Thyroid gland (tissue), 4 donors: ENCODE measurements around the gene CFAP410. TPM values are rescaled to one million over a fixed set of nuclear protein-coding genes. Genes with fewer than 3 reads are reported as not detected.

ENCODE experiments used
- DNase-seq, 2 donors: peaks; one replicate each; pipeline ENCODE4 v3.0.0-alpha.2; 2019
- H3K27ac ChIP-seq, 3 donors: fragments of 200-600 bp; sonication (generic); 1 replicate in 2 of 3; 2 replicates in 1 of 3; pipeline ENCODE4 v1.5.1; 2016 to 2019; ENCODE audit warnings: mild to moderate bottlenecking in 1 of 3, moderate library complexity in 1 of 3
- H3K27me3 ChIP-seq: fragments of 200-600 bp; sonication (generic); one replicate; pipeline ENCODE4 v1.5.1; 2019
- H3K36me3 ChIP-seq, 2 donors: fragments of 200-600 bp; sonication (generic); one replicate each; pipeline ENCODE4 v1.5.1; 2016 to 2019
- H3K4me1 ChIP-seq, 2 donors: fragments of 200-600 bp; sonication (generic); one replicate each; pipeline ENCODE4 v1.5.1; 2017 to 2019
- H3K4me3 ChIP-seq, 3 donors: fragments of 200-600 bp; sonication (generic); replicated peaks in 1 of 3; 1 replicate in 2 of 3; 2 replicates in 1 of 3; pipeline ENCODE4 v1.5.1; 2016; ENCODE audit warnings: mild to moderate bottlenecking in 1 of 3
- H3K9me3 ChIP-seq: fragments of 200-600 bp; sonication (generic); one replicate; pipeline ENCODE4 v1.5.1; 2017
- POLR2A ChIP-seq, 2 donors: fragments of 450-650 bp; IDR thresholded peaks; one replicate each; pipeline ENCODE4 v1.6.1; 2017; ENCODE audit warnings: antibody characterized with exemption in 2 of 2, mild to moderate bottlenecking in 2 of 2, moderate library complexity in 1 of 2
- WGBS, 2 donors: methylation state at CpG; one replicate each; pipeline ENCODE4 v1.1.5; 2017; 5-methylcytosine and 5-hydroxymethylcytosine counted together
- intact Hi-C: fragments of 100-400 bp; cut with DNase I; formaldehyde crosslinking; loops from one replicate; pipeline ENCODE4 v1.15.1; 2023
- total RNA-seq, 4 donors: library from RNA; depleted of rRNA; stranded (reverse); fragments of >200 nt; gene quantifications; one replicate each; pipeline ENCODE4 v1.2.3, GENCODE V29; 2016
- TF ChIP-seq, protein P1 (sequence below), 6 experiments: fragments of 200-600 bp in 3 of 6; fragments of 450-650 bp in 3 of 6; sonication (generic) in 3 of 6; IDR thresholded peaks; one replicate each; pipeline ENCODE4 v1.5.1; 2016 to 2019; ENCODE audit warnings: antibody characterized with exemption in 6 of 6, mild to moderate bottlenecking in 2 of 6, inconsistent platforms in 1 of 6, moderate library complexity in 1 of 6

The CFAP410 gene
- total RNA-seq: 10 to 100 TPM; 55.2 to 93.4 (median 64.1) TPM

DNA sequence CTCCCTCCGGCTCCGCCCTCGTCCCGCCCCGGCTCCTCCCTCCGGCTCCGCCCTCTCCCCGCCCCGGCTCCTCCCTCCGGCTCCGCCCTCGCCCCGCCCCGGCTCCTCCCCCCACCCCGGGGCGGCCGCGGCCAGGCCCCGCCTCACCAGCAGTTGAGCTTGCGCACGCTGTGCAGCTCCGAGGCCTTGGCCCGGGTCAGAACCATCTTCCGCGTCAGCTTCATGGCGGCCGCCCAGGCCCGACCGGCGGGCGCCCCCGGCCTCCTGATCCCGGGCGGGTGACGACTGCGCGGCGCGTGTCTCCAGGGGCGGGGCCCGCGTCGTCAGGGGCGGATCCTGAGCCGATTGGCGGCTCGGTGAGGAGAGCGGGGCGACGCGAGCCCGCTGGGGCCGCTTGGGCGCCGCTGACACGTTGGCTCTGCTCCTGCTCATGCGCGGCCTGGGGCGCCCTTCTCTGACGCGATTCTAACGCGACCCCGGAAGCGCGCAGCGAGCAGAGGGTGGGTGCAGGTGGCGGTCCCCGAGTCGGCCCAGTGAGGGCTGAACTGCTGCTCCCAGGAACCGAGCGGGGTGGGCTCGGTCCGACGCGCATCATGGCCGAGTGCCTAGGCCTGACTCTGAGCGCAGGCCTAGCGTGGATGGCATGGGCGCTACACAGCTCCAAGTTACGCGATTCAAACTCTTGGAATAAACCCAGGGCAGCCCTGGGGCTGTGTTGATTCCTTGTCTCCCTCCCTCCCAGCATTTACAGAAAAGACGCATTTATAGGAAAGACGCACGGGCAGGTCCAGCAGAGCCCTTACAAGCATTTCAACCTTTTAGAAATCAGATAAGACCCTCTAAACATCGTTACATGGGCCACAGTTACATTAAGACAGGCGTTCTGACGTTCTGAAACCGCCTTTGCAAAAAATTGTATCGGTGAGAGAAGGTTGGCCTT, at the start of gene CFAP410:
Gene CFAP410 (minus strand): TSS at position 420 of the 940 bp plus-strand sequence. CDS start 196 bp downstream, at position 224.
- peak; percentile 92 to 93 for DNase-seq
- TF ChIP-seq, protein P1, sequence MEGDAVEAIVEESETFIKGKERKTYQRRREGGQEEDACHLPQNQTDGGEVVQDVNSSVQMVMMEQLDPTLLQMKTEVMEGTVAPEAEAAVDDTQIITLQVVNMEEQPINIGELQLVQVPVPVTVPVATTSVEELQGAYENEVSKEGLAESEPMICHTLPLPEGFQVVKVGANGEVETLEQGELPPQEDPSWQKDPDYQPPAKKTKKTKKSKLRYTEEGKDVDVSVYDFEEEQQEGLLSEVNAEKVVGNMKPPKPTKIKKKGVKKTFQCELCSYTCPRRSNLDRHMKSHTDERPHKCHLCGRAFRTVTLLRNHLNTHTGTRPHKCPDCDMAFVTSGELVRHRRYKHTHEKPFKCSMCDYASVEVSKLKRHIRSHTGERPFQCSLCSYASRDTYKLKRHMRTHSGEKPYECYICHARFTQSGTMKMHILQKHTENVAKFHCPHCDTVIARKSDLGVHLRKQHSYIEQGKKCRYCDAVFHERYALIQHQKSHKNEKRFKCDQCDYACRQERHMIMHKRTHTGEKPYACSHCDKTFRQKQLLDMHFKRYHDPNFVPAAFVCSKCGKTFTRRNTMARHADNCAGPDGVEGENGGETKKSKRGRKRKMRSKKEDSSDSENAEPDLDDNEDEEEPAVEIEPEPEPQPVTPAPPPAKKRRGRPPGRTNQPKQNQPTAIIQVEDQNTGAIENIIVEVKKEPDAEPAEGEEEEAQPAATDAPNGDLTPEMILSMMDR (IDR thresholded peaks at IDR 0.05): peak in 1 of 6 experiments; percentile 23
- peak; percentile 81 to 92 for TF ChIP-seq POLR2A (IDR thresholded peaks at IDR 0.05)
- 2% methylated on average over 10 to 37 of the region's 90 CpGs for WGBS, 2 donors
- Histone ChIP-seq H3K27ac (peak within 1 kb of the TSS; percentile 96 to 100 (median 97)), H3K9me3 (no peaks in the 10 kb centered on the region), H3K4me1 (peaks cover 11 to 14% of the 10 kb centered on the region in 2 donors), H3K4me3 (peak within 1 kb of the TSS; percentile 62 to 78 (median 76)), H3K36me3 (peaks cover 0 to 11% of the 10 kb centered on the region in 2 donors), H3K27me3 (no peaks in the 10 kb centered on the region)
- intact Hi-C loops: no loop called here

- Histone ChIP-seq H3K9me3 (no peaks in the 10 kb centered on the region), H3K4me1 (no peaks in the 10 kb centered on the region), H3K4me3 (no peak overlapping the region), H3K36me3 (no peaks in the 10 kb centered on the region), H3K27me3 (no peaks in the 10 kb centered on the region), H3K27ac (no peak overlapping the region)
- DNase-seq: no peak
- intact Hi-C loops: no loop called here
- TF ChIP-seq POLR2A (IDR thresholded peaks at IDR 0.05): no peak
- TF ChIP-seq, protein P1 (IDR thresholded peaks at IDR 0.05): no peak
- 65 to 72% methylated on average over 2 of the region's 2 CpGs for WGBS, 2 donors
Measured at GRCh38 chr21:44384968-44385367, 45.8 kb upstream of the CFAP410 start.

DNA sequence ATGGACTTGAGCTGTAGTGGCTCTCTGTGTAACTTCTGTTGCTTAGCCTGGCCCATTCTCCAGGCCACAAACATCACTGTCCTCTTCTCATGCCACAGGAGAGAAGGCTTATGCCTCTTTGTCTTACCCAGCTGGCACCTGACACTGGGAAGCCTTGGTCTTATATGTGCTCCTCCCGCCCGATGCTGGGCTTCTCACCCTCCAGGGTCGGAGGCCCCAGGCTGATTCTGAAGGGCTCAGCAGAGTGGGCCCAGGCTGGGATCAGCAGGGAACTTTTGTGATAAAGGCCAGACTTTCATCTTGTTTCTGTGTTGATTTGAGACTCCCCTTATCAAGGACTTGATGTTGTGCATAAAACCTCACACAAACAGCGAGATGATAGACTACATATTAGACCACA, 44.0 kb upstream of the CFAP410 start:
- no peak overlapping the region for H3K27ac ChIP-seq
- H3K4me1 ChIP-seq: no peaks in the 10 kb centered on the region
- DNase-seq: no peak
- H3K9me3 ChIP-seq: no peaks in the 10 kb centered on the region
- H3K36me3 ChIP-seq: no peaks in the 10 kb centered on the region
- 83 to 86% methylated on average over 2 to 4 of the region's 4 CpGs for WGBS, 2 donors
- TF ChIP-seq, protein P1 (IDR thresholded peaks at IDR 0.05): no peak
- TF ChIP-seq POLR2A (IDR thresholded peaks at IDR 0.05): no peak
- no peak overlapping the region for H3K4me3 ChIP-seq
- intact Hi-C loops: no loop called here
- H3K27me3 ChIP-seq: no peaks in the 10 kb centered on the region

- 88% methylated on average over 9 of the region's 9 CpGs for WGBS, 2 donors
- Histone ChIP-seq H3K36me3 (no peaks in the 10 kb centered on the region), H3K27me3 (no peaks in the 10 kb centered on the region), H3K4me3 (no peak overlapping the region), H3K4me1 (no peaks in the 10 kb centered on the region), H3K27ac (no peak overlapping the region), H3K9me3 (no peaks in the 10 kb centered on the region)
- TF ChIP-seq, protein P1 (IDR thresholded peaks at IDR 0.05): no peak
- no peak for DNase-seq
- intact Hi-C loops: no loop called here
Measured at GRCh38 chr21:44382536-44382935, 43.3 kb upstream of the CFAP410 start.

- TF ChIP-seq, protein P1 (IDR thresholded peaks at IDR 0.05): no peak
- TF ChIP-seq POLR2A (IDR thresholded peaks at IDR 0.05): no peak
- H3K9me3 ChIP-seq: no peaks in the 10 kb centered on the region
- DNase-seq: no peak
- H3K4me3 ChIP-seq: no peak overlapping the region
- no peaks in the 10 kb centered on the region for H3K4me1 ChIP-seq
- intact Hi-C loops: no loop called here
- no peak overlapping the region for H3K27ac ChIP-seq
- no peaks in the 10 kb centered on the region for H3K27me3 ChIP-seq
- no peaks in the 10 kb centered on the region for H3K36me3 ChIP-seq
Measured at GRCh38 chr21:44381874-44382273, 42.7 kb upstream of the CFAP410 start.
